GM21825 (cell line): ENCODE data around the gene GRIK2.

Experiments used
- ATAC-seq: cut with Tn5 transposase; IDR thresholded peaks from one replicate; pipeline ENCODE4 v1.9.1; 2021; ENCODE audit warnings: mild to moderate bottlenecking, moderate library complexity; ENCODE audit not compliant: unreplicated experiment

The GRIK2 gene

DNA sequence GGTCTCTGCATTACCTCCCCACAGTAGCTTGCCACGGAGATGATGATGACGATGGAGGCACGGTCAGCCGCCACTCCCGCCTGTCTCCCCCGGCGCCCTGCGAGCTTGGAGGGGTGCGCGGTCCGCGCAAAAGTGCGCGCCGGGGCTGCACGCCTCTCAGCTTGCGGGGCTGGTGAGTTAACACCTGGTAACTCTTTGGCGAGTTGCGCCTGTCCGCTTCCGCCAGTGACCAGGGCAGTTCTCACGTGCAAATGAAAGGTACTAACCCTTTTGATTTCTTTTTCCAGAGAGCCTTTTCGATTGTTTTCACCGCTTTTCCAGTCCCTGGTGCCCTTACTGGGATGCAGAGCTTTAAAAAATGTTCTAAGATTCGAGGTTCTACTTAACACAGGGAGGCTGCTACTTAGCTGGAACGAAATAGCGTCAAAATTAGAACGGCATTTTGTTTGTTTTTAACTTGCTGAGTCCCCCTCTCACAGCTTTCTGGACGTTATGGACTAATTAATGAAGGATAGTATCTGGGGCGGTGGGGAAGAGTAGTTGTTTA lies 6.2 kb downstream of the GRIK2 start:
- ATAC-seq = no peak

DNA sequence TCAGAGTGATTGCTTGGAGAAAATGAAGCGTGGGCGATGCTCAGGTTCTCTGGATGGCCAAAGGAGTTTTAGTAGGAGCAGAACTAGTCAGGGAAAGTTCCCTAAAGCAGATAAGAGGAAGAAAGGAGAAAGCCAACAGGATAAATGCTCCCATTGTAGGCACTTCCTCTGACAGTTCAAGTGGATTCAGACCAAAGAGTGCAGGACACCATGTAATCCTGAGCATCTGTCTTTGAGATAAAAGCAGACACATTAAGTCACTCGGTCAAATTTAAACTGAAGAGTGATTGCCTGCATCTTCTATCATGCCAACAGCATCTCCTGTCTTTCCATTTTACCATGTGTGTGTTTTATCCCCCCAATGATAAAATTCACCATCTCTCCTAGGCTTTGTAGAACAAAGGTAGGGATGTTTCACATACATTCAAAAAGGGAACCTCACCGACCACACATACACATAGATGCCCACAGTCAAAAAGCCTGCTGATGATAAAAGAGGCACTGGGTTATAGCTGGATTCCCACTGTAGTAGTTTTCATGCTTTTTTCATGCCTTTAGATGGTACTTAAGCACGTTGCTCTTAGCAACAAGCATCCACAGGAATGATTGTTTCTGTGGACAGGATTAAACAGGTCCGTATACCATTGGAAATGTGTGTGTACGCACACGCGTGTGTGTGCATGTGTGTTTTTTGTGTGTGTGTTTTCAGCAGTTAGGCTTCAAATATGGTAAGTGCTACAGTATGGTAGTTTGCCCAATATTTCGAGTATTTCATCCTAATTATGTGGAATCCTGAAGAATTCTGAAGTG lies 7.0 kb downstream of the GRIK2 start:
- no peak for ATAC-seq

DNA sequence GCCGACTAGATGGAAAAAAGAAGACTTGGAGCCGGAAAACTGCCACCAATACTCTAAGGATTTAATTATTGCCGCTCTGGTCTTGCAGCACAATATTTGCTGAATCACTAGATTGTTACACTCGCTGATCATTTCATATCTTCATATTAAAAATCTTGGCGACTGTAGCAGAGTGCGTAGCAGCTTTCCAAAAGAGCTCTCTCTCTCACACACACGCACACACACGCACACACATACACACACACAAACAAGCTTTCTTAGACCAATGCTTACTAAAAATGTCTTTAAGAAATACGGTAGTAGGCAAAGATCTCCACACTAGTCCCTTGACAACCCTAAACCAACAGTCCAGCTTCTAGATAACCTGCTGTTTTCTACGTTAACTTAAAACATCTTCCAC lies 7.7 kb downstream of the GRIK2 start:
- ATAC-seq = no peak

DNA sequence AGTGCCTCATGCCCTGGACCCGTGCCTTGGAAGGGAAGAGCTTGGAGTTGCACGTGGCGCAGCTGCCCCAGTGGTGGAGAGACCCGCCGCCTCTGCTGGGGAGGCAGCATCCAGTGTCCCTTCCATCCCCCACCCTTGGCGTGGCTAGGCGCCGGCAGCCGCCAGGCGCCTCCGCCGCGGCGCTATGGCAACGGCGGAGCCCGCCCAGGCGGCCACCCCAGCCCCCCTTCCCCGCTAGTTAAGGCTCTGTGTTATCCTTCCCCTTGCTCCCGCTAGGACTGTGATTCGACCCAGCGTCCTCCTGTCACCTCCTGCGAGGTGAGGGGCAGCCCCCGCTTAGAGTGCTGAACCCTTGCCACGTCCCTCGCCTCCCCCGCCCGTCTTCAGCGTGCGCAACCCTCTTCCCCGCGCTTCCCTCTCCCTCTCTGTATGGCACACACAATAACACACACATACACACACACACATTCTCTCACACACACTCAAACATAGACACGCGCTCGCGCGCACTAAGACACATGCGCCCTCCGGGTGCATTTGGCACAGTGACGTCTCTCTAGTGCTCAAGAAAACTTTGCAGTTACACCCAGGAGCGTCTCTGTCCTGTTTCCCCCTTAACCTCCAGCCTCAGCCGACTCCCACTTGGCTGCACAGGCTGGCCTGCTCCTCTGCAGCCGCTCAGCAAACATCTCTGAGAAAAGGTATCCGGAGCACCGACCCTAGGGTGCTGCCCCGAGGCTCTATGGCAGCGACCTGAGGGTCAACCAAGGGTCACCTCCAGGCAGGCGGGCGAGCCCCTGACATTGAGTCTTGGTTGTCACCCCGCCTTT lies 8.5 kb downstream of the GRIK2 start:
- ATAC-seq = no peak

DNA sequence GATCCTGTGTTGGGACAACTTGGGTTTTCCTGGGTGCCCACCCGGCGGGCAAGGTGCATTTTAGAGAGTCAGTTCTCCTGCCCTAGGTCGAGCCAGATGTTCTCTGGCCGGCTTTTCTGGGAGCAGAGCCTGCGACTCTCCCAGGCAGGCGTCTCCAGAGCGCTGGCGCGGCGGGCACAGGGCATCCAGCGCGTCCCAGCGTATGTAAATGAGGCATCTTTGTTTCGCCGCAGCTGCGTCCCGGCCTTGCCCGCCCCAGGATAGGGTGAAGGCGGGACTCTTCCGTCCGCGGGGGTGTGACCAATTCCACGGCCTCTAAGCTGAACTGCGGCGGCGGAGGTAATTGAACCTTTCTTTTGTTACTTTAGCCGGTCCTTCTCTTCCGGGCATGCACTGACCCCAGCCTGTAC lies 9.1 kb downstream of the GRIK2 start:
- ATAC-seq = no peak

DNA sequence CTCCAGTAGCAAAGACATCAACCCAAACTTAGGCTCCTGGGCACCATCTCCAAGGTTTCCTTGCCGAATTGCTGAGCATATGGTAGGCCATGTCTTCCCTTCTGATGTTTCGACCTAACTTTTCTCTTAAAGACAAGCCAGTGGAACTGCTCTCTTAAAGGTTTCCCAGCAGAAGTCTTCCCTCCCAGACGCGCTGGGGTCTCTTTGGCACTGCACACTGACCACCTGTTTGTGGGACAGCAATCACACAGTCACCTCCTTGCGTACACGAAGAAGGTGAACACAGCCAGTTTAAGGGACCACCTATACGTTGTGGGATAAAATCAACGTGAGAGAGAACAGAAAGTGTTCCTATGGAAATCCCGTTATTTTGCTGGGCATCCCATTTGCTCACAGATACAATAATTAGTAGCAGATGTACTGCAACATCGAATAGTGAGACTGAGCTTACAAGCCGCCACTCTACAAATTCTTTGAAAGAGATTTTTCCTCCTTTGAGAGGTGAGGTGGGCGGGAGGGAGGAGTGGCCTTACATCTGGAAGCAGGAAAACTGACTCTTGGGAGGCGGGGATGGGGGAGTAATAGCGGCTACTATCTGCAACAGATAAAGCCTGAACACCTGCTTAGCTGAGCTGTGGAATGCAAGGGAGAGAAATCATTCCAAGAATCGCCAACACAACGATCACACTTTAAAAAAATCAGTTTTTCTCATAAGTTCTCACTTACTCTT lies 9.9 kb downstream of the GRIK2 start:
- ATAC-seq = no peak

DNA sequence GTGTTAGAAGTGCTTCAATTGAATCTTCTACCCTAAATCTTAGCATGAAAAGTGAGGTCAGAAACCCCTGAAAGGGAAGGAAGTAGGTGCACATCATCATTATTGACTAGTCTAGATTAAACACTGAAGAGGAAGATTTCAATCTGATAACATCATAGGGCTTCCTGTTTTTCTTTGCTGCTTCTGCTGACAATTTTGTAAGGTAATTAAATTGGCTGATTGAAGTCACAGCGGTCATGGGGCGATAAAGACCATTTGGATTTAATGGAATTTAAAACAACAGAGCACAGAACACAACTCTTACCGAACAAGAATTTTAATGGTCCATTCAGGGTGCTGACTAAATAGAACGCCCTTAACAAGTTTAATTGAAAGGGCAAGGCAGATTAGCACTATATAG lies 11.3 kb downstream of the GRIK2 start:
- no peak for ATAC-seq

DNA sequence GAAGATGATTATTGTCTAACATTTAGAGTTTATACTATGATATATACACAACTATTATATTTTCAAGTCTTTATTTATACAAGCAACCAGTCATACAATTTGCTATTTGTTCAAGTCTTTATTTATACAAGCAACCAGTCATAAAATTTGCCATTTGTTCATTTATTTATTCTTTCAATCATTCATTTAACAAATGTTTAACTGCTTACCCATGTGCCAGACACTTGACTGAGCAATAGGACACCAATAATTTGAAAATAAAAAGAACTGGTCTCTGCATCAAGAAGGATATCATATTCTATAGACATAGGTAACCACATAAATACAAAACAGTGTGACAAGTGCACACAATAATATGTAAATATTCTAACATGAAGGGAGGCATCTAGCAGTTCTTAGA lies 20.3 kb downstream of the GRIK2 start:
- no peak for ATAC-seq

DNA sequence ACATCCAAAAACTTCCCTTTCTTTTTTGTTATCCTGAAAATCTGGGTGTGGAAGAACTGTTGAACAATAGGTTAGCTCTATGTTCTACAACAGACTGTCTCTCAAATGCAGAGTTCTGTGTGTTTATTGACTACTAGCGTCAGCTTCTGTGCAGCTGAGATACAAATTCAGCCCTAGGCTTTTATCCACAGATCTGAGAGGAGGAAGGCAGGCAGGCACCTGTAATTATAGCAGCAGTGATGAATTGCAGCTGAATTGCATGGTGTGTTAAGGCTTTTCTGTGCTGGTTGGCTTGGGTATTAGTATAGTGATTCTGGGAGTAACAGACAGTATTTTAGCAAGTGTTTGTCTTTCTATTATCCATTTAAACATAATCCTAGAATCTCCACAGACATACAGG lies 24.4 kb downstream of the GRIK2 start:
- ATAC-seq = no peak

DNA sequence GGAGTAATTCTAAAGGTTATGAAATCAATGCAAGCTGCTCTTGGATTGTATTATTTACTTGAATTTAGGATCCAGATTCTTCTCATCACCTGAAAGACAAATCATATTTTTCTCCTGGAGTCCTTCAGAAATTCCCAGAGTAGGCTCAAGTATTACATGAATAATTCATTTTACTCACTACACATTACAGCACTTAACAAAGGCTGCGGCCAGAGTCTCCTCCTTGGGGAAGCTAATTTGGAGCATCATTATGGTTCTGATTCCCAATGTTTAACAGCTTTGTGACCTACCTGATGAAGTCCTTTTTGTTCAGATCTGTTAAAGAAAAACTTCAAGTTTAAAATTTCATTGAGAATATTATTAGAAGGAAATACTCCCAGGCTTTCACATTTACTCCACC lies 28.7 kb downstream of the GRIK2 start:
- ATAC-seq = no peak

DNA sequence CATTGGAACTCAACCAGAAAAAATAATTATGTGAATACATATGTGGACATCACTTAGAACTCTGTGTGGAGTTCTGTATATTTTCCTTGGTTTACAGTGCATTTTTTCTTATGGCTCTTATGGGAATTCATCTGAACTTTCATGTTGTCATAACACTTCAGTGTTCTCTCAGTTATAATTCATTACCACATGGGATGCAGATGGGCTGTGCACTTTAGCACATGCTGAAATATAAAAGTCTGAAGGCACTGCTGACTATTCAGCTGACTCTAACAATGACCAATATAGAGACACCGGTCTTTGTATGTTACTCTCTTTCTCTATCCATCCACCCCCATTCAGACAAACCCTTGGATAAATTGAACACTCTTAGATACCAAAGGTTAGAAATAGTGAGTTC lies 29.3 kb downstream of the GRIK2 start:
- no peak for ATAC-seq

DNA sequence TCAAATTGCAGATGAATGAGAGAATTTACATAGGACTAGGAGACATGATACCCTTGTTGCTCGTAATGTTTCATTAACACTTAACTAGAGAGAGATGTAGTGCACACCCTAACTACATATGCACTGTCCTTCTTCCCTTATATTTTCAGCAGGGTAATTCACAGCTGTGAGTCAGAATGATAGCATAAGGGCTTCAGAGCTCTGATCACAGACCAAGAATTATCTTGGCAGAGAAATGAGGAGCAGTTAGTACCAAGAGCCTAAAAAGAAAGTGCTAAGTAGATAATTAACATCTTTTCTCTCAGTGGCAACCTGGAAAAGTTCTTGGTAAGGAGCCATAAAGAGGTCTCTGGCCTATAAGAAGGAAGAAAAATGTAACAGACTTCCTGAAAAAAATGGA lies 35.8 kb downstream of the GRIK2 start:
- ATAC-seq = no peak

DNA sequence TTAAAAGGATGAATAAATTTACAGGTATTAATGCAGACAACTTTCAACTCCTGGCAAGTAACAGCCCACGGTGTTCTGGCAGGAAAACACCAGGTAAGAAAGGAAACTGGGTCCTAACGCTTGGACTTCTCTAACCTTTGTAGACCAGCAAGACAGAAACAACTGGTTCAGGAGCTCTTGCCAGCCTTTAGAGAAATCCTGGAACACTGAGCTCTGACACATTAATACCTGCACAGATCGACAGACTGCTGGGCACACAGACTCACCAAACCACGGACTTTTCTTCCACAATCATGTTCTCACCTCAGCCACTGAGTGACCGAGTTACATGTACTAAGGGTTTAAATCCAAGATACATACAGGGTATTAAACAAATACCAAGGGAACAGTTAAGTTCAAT lies 36.3 kb downstream of the GRIK2 start:
- no peak for ATAC-seq

DNA sequence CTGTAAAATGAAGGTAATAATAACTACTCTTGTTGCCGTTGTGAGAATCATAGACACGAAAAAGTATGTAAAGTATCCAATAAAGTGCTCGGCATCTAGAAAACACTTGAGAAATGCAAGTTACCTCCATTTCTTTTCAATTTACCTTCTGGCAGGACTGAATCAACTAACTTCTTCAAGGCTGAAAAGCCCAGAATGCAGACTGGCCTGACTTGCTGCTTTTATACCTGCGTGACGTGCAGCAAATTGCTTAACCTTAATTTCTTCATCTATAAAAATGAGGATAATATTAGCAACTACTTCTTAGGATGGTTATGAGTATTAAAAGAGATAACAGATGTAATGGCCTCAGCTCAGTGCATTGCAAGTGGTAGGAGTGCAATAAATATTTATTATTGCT lies 39.6 kb downstream of the GRIK2 start:
- ATAC-seq = no peak

DNA sequence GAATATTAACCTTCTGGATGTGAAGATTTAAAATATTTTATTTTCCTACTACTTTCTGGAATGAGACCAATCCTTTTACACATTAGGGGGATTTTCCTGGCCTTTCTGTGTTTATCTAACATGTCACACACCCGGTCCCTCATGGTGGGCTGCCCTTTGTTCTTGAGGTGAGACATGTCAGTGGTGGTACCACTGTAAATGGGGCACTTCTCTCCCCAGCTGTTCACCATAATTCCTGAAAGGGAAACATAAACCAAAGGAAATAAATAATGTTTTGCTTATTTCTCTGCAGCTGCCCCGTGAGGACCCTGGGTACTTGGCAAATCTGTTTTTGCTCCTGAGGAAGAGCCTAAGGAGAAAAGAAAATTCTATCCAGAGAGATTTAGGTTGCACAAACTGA lies 41.1 kb downstream of the GRIK2 start:
- ATAC-seq = no peak

DNA sequence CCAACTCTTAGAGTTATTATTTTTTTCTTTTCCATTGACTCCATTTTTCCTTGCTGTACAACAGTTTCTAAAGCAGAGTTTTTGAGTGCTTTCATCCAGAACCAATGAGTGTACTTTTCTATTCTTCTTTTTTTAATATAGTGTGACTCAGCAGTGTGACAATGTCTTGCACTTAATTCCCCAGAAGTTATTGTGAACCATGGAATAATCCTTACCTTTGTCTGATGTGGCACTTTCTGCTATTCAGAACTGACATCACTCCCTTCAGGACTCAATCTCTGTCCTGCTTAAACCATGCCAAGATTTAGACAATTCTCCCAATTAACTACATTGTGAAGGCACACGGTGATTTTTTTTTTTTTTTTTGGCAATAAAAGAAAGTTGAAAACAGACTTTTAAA lies 41.5 kb downstream of the GRIK2 start:
- no peak for ATAC-seq

DNA sequence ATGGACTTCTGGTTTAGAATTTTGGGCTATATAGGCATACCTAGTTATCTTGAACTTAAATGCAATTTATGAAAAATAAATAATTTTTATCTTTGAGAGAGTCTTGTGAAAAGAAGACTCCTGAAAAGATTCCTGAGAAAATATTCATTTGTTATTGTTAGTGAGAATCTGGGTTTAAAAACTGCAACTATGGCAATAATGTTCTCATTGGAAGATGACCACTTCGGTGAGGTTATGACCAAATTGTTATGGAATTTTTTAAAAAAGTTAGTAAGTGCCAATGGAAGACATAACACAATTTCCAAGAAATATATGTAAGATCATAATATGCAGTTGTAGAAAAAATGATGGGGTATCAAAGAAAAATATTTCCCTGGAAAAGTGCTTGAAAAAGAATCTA lies 46.3 kb downstream of the GRIK2 start:
- no peak for ATAC-seq

DNA sequence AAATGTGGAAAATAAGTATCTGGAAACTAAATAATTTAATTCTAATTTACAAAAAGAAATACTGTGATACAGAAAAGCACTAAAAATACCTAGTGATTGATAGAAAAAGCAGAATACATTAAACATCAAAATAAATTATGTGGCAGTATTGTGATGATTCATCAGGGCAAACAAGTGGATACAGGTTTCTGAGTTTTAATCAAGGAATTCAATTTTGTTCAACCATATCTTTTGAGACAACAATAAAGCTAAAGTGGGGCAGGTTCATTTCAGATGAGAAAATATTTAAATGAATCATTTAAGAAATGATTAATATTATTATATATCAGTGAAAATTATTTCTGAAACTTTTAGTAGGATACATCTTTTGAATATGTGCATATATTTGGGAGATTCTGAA lies 49.8 kb downstream of the GRIK2 start:
- no peak for ATAC-seq

DNA sequence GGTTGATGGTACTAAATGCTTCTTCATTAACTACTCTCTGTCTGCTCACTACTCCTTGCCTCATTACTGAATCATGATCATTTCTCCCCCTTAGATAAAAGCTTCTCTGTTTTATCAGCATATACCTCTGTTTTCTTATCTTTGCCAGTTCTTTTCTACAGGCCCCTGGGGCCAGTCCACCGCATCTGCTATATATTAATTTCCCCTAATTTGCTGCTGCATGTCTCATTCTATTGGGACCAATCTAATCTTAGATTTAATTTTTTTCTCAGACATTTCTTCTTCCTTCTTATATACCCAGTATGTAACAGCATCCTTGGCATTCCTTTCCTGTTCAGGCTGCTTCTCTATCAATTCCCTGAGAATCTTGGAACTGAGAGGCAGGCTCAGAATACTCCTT lies 51.2 kb downstream of the GRIK2 start:
- no peak for ATAC-seq

DNA sequence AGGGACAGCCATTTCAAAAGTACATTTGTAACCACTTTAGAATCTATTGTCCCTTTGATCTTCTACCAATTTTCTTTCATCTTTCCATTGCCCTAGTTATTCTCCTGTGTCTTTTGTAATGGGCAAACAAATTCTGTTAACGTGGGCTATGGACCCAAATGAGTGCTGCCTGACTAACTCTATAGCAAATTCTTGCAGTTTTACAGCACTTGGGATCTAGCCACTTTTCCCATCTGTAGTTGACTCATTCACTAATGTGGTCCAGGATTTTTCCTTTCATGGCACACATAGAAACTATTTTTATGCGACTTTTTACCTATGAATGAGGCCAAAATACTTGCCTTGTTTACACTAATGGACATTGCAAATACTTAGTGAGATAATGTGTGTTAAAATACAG lies 52.0 kb downstream of the GRIK2 start:
- ATAC-seq = no peak

DNA sequence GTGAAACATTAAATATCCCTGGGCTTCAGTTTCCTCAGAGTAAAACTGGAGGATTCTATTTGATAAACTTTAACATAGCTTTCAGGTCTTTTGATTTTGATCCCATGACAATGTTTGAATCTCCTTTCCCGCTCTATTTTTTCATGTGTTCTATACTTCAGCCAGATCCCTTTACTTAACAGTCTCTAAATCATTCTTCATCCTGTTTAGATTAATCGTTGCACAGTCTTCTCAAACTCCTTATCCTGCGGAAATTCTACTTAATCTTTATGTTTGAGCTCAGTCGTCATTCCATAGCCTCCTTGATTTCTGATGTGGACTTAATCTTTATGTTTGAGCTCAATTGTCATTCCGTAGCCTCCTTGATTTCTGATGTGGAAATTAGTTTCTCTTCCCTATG lies 57.4 kb downstream of the GRIK2 start:
- ATAC-seq = no peak
